SU-DHL-6 (cell line): Measurements from ENCODE around the gene ZSCAN10.
"Not testable (repeated sequence)": the region's sequence is repeated elsewhere in the genome, so short reads cannot be mapped to it uniquely, and the experiment has no call there.

Experiments used
- CTCF ChIP-seq: fragments of 200-600 bp; sonication (generic); IDR thresholded peaks from one replicate; pipeline ENCODE4 v1.5.1; 2017; ENCODE audit warnings: antibody characterized with exemption, mild to moderate bottlenecking, low read length, moderate library complexity; ENCODE audit not compliant: insufficient read depth, poor library complexity, severe bottlenecking
- EZH2phosphoT487 ChIP-seq: fragments of 200-600 bp; sonication (generic), shearing (Covaris generic); conservative IDR thresholded peaks from 2 replicates; pipeline ENCODE4 v1.6.1; 2018; ENCODE audit warnings: mild to moderate bottlenecking, antibody characterized with exemption, low read length, moderate library complexity, mixed read lengths

- not testable (repeated sequence) for TF ChIP-seq CTCF, EZH2phosphoT487
Measured at GRCh38 chr16:3069146-3069545, 29.9 kb downstream of the ZSCAN10 start.
